Esophagus muscularis mucosa (tissue), 3 donors: ENCODE results near the gene SAMD10.

ENCODE experiments used
- POLR2A ChIP-seq: fragments of 450-650 bp; IDR thresholded peaks from one replicate; pipeline ENCODE4 v1.6.1; 2017; ENCODE audit warnings: antibody characterized with exemption, moderate library complexity, mild to moderate bottlenecking, low read depth
- TF ChIP-seq, protein P1 (sequence below), 3 experiments: fragments of 200-600 bp in 2 of 3; fragments of 450-650 bp in 1 of 3; sonication (generic) in 2 of 3; IDR thresholded peaks; one replicate each; pipeline ENCODE4 v1.5.1; 2017 to 2019; ENCODE audit warnings: antibody characterized with exemption in 3 of 3, mild to moderate bottlenecking in 2 of 3, moderate library complexity in 1 of 3

DNA sequence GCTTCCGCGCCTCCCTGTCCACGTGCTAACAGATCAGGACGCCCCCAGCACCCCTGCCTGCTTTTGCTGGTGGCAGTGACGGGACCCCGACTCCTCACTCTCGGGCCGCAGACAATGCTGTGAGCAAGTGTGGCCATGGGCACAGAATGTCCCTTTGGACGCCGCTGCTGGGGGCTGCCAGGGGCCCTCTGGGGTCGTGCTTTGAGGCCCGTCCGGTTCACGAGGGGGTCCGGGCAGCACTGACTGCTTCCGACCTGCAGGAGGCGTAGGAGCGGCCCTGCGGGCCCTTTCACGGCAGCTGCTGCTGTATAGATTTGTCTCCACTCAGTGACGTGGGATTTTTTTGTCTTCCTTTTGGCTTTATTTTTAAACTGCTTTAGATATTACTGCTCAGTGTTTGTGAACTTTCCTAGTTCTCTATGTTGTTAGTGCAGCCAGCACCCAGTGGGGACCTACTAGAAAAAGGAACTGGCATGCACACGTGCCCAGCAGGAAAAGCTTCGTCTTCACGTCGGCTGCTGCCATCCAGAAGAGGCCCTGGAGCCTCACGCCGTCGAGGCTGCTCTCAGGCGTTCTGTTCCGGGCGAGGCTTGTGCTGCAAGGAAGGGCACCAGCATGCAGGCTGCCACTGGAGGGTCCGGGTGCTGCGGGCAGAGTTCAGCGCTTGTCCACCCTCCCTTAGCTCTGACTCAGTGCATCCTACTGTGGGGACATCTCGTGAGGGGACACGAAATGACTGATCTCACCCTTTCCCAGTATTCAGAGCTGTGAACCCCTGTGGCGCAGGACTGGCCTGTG is 45.0 kb downstream of the SAMD10 start:
- TF ChIP-seq POLR2A, result no peak
- TF ChIP-seq, protein P1, sequence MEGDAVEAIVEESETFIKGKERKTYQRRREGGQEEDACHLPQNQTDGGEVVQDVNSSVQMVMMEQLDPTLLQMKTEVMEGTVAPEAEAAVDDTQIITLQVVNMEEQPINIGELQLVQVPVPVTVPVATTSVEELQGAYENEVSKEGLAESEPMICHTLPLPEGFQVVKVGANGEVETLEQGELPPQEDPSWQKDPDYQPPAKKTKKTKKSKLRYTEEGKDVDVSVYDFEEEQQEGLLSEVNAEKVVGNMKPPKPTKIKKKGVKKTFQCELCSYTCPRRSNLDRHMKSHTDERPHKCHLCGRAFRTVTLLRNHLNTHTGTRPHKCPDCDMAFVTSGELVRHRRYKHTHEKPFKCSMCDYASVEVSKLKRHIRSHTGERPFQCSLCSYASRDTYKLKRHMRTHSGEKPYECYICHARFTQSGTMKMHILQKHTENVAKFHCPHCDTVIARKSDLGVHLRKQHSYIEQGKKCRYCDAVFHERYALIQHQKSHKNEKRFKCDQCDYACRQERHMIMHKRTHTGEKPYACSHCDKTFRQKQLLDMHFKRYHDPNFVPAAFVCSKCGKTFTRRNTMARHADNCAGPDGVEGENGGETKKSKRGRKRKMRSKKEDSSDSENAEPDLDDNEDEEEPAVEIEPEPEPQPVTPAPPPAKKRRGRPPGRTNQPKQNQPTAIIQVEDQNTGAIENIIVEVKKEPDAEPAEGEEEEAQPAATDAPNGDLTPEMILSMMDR (IDR thresholded peaks at IDR 0.05), result peak in 1 of 3 experiments; percentile 37
